DOHH2 (cell line): ENCODE measurements around the gene RAB43.

Source experiments
- CTCF ChIP-seq: fragments of 200-600 bp; sonication (generic); IDR thresholded peaks from one replicate; pipeline ENCODE4 v1.5.1; 2014; ENCODE audit warnings: antibody characterized with exemption, mild to moderate bottlenecking, low read depth, low read length; ENCODE audit not compliant: poor library complexity, severe bottlenecking
- EZH2phosphoT487 ChIP-seq: fragments of 200-600 bp; sonication (generic); IDR thresholded peaks from 2 replicates; pipeline ENCODE4 v1.6.1; 2017; ENCODE audit warnings: borderline replicate concordance, mild to moderate bottlenecking, antibody characterized with exemption, low read length, moderate library complexity, mixed read lengths

GRCh38 chr3:129077222-129077621 is 44.4 kb downstream of the RAB43 start:
- no peak for TF ChIP-seq CTCF
- TF ChIP-seq EZH2phosphoT487, result no peak
